Stomach (tissue), 4 donors: ENCODE measurements around the gene VSTM4.

ENCODE experiments used
- CTCF ChIP-seq, 7 experiments: fragments of 450-650 bp in 4 of 7; fragments of 200-600 bp in 3 of 7; sonication (generic) in 3 of 7; IDR thresholded peaks; one replicate each; pipeline ENCODE4 v1.5.1; 2016 to 2019; ENCODE audit warnings: antibody characterized with exemption in 7 of 7, control low read depth in 2 of 7, mild to moderate bottlenecking in 1 of 7
- EP300 ChIP-seq: sonication (generic); formaldehyde crosslinking; IDR thresholded peaks from one replicate; pipeline ENCODE4 v1.6.1; 2017; ENCODE audit warnings: antibody characterized with exemption
- POLR2A ChIP-seq, 4 donors: fragments of 450-650 bp; IDR thresholded peaks; one replicate each; pipeline ENCODE4 v1.6.1; 2016; ENCODE audit warnings: antibody characterized with exemption in 4 of 4, control low read depth in 2 of 4, mild to moderate bottlenecking in 1 of 4, moderate library complexity in 1 of 4
- POLR2AphosphoS5 ChIP-seq, 3 donors: sonication (generic); formaldehyde crosslinking; IDR thresholded peaks; one replicate each; pipeline ENCODE4 v1.6.1; 2016; ENCODE audit warnings: antibody characterized with exemption in 3 of 3

GRCh38 chr10:49139028-49139845, 23.9 kb upstream of the VSTM4 start:
- no peak for TF ChIP-seq CTCF (IDR thresholded peaks at IDR 0.05)
- TF ChIP-seq POLR2A (IDR thresholded peaks at IDR 0.05): no peak
- no peak for TF ChIP-seq POLR2AphosphoS5 (IDR thresholded peaks at IDR 0.05)
- TF ChIP-seq EP300: no peak
